UCSD-AML1 (cell line): Measurements from ENCODE around the gene PTPRN2.
"Not testable (repeated sequence)": the region's sequence is repeated elsewhere in the genome, so short reads cannot be mapped to it uniquely, and the experiment has no call there.

Experiments used
- DNase-seq: peaks from one replicate; lab custom pipeline; 2025; ENCODE audit not compliant: unreplicated experiment; lab: John Stamatoyannopoulos, UW

Gene PTPRN2

DNA sequence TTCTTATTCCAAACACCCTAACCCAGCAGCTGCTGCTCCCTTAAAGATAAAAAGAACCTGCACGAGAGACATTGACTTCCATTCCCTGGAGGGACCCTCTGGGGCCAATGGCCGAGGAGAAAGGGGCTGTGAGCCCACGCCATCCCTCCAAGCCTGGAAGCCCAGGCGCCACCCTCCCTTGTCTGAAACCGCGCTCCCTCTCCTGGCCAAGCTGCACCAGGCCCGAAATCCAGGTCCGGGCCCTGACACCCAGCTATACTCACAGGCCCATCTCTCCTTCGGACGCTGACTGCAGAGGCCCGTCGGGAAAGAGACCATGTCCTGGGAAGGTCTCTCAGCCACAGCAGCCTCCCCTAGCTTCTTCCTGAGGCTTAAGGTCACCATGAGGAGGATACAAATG lies 196.5 kb downstream of the PTPRN2 start:
- DNase-seq, result no peak

DNA sequence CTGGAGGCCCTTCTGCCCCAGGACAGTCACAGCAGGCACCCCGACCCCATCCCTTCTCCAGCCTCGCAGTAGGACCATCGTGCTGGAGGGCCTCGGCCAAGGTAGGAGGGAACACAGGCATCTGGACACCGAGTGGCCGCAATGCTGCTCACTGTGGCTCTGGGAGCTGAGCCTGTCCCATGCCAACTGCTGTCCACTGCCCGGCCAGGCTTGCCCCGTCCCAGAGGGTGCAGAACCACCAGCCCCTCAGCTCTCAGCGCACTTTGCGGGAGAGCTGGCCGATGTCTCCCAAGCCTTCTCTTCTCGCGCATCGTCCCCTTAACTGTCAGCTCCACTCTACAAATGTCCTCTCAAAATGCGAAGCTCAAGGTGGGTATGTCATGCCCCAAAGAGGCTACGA lies 197.2 kb downstream of the PTPRN2 start:
- no peak for DNase-seq

DNA sequence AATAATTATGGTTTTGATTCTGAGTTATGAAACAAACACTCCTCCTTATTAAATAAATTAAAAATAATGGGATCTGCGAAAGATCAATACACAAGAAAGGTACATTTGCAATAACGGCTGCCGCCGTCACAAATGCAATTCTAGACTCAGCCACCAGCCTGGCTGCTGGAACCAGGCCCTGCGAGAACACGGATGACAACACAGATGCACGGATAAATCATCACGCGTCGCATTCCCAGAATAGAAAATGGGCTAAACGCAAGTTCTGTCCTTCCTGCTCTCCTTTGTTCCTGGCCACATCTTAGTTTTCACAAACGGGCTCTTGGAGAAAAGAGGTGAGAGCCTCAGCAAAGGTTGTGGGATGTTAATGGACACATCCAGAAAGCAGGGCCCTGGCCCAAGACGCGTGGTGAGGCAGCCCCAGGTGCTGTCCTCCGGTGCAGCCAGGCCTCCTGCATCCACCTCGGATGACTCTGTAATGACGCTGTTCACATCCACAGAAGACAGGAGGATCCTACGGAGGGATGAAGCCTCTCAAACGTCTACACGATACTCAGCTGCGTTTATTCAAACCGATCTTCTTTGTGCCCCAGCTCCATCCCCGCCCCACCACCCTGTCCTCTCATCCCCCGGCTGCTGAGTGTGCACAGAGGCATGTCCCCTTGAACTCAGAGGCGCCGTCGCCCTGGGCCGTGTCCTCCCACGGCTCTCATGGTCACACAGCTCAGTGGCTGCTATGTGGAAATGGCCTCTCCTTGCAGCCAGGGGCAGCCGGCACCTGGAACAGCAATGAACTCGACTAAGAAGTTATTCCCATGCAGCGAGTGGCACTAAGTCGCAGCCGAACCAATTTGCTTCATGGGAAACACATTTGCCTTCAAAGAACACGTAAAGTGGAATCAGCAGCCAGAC lies 197.9 kb downstream of the PTPRN2 start:
- DNase-seq, result no peak

DNA sequence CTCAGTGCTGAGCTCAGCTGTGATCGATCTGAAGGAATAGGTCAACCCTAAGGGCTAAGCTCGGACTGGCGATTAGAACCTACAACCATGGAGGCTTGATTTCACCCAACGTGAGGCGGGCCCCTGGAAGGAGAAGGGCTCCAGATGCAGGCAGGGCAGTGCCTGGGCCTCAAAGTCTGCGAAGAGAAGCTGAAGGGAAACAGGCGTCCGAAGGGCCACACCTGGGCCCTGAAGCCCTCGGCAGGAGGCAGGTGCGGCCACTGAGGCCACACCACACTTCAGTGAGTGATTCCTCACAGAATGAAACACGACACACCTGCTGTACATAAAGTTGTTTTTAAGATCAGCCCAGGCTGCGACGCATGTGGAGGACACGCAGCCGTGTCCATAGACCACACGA lies 198.7 kb downstream of the PTPRN2 start:
- DNase-seq, result no peak

DNA sequence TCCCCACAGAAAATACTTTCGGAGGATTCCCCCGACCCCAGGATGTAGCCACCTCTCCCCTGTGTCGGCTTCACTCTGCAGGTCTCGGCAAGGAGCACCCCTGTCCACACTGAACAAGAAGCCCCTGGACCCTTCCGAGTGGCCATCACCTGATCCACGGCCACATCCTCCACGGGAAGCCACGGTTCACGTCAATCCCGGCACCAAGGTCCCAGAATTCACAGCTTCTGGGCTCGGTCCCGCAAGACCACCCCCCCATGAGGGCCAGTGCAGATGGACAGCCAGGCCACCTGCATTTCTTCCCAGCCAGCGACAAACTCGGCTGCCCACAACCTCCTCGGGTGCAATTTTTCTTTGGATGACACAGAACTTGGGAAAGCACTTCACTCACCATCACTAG lies 199.6 kb downstream of the PTPRN2 start:
- DNase-seq, result no peak

DNA sequence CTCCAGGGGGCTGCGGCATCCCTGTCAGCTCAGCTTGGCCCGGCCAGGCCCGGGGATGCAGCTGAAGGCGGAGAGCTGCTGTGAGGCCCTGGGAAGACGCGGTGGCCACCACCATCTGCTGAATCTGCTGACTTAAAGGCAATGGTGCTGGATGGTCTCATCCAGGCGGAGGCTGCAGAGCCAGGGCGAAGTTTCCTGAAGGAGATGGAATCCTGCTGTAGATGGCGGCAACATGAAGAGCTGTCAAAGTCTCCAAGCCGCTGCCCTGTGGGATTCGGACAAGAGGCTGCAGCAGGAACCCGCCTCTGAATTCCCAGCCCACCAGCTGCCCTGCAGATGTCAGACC lies 200.1 kb downstream of the PTPRN2 start:
- no peak for DNase-seq

DNA sequence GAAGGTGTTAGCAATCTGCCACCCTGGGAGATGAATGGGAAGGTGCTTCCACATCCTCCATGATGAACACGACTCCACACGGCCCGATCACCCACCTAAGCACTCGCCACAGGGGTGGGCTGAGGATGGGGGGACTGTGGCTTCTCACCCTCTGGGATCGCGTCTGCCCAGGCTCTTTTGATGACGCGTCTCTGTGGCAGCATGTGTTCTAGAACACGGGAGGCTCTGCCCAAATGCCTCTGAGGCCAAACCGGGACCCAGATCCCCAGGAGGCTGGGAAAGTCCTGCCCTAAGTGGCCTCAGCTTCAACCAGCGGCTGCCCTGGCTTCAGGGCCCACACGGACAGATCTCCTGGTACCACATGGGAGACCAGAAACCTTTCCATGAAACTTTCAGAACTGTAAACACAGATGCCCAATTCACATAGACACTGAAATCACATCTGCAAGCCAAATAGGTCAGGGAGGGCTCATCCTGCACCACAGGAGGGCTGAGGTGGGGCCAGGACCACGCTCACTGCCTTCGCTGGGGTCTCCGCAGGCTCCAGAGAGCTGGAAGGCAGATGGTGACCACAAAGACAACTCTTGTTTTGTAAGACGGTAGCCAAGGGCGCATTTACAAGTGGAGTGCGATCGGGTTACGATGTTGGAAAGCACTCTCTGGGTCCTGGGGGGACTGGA lies 200.6 kb downstream of the PTPRN2 start:
- no peak for DNase-seq

DNA sequence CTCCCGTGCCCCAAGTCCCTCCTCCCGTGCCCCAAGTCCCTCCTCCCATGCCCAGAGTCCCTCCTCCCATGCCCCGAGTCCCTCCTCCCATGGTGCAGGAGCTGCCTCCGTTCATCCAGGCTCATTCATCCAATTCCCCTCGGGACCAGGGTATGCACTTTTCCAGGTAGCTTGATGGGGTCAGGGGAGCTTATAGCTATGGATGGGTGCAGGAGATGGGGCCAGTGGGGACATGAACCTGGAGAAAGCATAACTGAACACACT lies 201.3 kb downstream of the PTPRN2 start:
- no peak for DNase-seq

DNA sequence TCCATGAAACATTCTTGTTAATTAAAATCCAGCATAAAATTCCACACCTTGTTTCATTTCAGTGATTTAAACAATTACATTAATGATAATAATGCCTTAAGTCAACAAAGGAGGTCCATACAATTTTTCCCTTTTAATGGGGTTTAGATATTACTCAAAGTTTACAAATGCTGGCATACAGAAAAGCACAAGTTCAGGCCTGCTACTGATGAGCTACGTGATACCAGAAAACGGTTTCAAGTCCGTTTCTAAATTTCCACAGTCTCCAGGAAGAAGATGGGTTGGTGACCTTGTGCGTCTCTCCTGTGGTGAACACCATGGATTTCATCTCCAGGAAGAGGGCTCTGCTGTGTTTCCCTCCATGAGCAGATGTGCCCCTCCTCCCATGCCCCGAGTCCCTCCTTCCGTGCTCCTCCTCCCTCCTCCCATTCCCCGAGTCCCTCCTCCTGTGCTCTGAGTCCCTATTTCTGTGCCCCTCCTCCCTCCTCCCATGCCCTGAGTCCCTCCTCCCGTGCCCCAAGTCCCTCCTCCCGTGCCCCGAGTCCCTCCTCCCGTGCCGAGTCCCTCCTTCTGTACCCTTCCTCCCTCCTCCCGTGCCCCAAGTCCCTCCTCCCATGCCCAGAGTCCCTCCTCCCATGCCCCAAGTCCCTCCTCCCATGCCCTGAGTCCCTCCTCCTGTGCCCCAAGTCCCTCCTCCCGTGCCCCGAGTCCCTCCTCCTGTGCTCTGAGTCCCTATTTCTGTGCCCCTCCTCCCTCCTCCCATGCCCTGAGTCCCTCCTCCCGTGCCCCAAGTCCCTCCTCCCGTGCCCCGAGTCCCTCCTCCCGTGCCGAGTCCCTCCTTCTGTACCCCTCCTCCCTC lies 201.9 kb downstream of the PTPRN2 start:
- DNase-seq, result not testable (repeated sequence)

DNA sequence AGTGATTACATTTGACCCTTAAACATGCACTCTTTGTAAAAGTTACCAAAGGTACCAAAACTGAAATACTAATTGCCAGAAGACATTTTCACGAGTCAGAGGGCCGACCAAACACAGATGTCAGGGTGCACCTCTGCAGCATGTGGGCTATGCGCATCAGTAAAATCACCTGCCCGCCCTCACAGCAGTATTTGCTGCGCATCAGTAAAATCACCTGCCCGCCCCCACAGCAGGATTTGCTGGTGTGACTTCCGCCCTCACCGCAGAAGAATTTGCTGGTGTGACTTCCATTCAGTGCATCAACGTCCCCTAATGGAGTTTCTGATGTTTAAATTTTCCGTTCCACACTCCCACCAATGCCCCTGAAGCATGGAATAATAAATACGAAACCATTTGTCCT lies 202.9 kb downstream of the PTPRN2 start:
- no peak for DNase-seq

DNA sequence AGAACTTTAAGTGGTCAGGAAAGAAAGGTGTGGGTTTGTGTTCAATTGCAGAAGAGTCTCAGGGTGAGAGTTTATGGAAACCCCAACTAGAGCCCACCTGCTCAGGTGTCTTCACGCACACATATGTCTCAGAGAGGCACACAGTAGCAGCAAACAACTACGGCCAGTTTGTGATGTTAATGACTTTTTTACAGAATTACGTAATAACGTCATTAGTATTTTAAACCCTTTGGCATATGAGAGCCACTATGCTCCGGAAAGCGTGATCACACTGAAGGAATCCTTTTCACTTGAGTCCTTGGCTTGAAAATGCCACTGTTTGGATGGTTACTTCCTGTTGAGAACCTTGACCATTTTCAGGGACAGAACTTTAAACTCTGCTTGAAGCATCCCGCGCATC lies 204.0 kb downstream of the PTPRN2 start:
- DNase-seq, result no peak

DNA sequence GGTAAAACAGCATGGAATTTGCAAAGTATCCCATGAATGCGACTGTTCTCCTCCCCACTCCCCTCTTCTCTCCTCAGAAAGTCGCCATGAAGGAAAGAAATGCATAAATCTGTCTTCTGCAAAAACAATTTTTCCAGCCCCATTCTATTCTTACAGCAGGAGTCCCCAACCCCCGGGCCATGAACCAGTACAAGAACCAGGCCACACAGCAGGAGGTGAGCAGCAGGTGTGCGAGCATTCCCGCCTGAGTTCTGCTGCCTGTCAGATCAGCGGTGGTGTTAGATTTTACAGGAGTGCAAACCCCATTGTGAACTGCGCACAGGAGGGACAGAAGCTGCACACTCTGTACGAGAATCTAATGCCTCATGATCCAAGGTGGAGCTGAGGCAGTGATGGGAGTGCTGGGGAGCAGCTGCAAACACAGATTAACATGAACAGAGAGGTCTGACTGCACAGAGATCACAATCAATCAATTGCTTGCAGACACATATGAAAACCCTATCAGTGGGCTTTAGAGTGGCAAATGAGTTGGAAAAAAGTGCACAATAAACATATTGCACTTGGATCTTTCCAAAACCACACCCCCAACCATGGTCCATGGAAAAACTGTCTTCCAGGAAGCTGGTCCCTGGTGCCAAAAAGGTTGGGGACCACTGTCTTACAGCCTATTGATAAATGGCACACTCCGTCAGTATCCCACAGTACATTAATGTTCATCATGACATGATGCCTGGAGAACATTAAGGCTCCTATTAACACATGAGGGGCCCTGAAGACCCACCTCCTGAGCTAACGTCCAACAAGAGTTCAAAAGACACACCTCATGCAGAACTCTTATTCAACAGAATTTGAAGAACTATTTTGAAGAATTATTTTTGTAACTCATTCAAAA lies 205.0 kb downstream of the PTPRN2 start:
- no peak for DNase-seq

DNA sequence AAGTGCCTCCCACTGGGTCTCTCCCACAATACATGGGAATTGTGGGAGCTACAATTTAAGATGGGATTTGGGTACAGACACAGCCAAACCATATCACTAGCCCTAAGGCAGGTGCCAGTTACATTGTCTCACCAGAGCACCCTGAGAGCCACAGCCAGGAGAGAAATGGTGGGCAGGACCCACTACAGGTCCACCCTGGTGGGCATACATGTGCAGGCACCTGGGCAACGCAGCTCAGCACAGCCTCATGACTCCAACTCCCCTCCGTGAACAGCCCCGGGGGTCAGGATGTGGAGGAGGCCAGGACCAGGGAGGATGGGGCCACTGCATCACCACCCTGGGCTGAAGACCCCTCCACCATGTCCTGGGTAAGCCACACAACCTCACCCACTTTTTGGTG lies 205.7 kb downstream of the PTPRN2 start:
- no peak for DNase-seq

DNA sequence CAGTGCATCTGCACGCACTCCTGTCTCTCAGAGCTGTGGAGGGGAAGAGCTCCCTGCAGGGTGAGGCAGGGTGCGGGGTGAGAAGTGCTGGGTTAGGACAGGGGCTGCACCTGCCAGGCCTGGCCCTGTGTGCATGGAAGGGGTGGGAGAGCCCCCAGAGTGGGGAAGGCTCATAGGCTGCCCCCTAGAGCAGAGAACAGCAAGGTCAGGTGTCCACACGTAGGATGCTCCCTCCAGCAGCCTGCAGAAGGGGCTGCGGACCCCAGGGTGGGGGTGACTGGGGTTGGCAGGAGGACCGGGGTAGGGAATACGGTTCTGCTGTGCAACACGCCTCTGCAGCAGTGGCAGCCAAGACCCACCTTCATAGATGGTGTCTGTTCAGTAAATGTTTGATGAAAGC lies 208.6 kb downstream of the PTPRN2 start:
- no peak for DNase-seq

DNA sequence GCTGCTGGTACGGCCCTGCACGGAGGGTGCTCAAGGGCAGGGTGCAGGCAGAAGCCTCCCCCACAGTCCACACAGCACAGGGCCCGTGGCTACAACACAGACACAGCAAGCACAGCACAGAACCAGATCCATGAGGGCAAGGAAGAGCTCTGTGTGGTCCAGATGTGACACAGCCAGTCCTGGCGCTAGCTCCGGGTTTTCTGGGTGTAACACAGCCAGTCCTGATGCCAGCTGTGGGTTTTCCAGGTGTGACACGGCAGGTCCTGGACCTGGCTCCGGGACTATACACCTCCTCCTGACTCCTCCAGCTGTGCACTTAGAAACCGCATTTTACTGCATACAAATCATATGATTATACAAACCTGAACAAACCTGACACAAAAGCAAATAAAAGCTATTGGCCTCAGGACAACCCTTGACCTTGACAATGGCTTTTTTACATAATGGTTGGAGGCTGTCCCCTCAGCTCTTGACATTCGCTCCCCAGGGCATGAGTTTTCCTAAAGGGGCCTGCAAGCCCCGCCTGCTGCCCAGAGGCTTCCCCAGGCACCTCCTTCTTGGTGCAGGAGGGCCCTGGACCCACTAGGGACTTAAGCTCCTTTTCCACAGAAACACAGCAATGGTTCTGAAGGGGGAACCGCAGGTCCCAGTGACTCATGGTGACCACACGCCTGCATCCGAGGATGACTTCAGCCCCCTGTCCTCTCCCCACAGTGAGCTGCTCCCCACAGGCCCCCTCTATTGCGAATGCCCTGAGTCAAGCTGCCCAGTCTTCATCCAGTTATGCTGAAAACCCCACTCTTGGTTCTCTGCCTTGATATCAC lies 209.6 kb downstream of the PTPRN2 start:
- DNase-seq, result no peak

DNA sequence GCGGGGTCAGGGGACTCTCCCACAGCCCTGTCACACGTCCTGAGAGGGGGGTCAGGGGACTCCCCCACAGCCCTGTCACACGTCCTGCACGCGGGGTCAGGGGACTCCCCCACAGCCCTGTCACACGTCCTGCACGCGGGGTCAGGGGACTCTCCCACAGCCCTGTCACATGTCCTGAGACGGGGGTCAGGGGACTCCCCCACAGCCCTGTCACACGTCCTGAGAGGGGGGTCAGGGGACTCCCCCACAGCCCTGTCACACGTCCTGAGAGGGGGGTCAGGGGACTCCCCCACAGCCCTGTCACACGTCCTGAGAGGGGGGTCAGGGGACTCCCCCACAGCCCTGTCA lies 210.8 kb downstream of the PTPRN2 start:
- not testable (repeated sequence) for DNase-seq

DNA sequence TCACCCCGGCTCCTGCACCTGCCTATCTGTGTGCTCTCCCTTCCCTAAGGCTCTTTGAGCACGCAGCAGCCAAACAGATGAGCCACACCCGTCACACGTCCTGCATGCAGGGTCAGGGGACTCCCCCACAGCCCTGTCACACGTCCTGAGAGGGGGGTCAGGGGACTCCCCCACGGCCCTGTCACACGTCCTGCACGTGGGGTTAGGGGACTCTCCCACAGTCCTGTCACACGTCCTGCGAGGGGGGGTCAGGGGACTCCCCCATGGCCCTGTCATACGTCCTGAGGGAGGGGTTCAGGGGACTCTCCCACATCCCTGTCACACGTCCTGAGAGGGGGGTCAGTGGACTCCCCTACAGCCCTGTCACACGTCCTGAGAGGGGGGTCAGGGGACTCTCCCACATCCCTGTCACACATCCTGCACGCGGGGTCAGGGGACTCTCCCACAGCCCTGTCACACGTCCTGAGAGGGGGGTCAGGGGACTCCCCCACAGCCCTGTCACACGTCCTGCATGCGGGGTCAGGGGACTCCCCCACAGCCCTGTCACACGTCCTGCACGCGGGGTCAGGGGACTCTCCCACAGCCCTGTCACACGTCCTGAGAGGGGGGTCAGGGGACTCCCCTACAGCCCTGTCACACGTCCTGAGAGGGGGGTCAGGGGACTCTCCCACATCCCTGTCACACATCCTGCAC lies 211.3 kb downstream of the PTPRN2 start:
- DNase-seq, result not testable (repeated sequence)

DNA sequence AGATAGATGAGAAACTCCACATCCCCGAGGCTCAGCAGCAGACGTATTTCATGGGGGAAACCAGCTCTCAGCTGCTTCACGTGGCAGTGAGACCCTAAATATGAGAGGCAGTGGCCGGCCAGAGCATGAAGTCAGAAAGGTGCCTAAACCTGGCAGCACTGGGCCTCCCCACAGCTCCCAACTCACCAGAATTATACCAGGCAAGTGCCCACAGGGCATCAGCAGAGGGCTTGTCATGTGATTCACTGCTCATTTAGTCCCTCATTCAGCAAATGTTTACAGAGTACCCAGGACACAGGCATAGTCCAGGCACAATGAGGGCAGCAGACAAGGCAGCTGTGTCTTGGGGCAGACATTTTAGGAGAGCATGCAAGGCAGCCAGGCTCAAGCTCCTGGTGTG lies 212.6 kb downstream of the PTPRN2 start:
- DNase-seq, result no peak

DNA sequence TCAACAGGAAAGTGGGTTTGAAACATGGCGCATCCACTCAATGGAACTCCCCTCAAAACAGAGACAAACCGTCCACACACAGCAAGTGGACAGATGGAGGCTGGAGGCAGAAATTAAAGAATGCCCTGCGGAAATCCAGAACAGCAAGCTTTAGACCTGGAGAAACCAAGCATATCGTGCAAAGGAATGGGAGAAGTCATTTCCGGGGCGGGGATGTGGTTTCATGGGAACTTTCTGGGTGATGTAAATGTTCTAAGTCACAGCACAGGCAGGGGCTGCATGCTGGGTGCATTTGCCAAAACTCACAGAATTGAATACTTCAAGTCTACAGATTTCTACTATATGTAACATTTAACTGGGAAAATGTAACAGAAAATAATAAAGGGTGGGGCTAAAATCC lies 213.0 kb downstream of the PTPRN2 start:
- DNase-seq, result no peak

DNA sequence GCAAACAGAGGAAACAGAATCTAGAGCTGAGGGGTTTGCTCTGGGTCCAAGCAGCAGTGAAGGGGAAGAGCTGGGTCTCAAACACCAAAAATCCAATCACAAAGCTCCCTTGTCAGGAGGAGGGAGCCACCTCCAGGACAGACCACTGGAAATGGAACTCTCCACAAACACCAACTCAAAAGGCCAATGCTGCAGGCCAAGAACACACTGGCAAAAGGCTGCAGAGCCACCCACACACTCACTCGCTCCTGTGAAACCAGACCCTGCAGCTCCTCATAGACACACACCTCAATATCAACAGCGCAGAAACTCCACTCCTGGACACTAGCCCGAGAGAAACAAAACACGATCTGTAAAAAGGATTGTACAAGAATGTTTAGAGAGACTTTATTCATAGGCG lies 213.5 kb downstream of the PTPRN2 start:
- no peak for DNase-seq
